HepG2 (cell line): Measurements from ENCODE around the gene ELF1. TPM values are rescaled to one million over a fixed set of nuclear protein-coding genes. Genes with fewer than 3 reads are reported as not detected.

Experiments used
- CAMTA2 ChIP-seq: sonication (generic); formaldehyde crosslinking; IDR thresholded peaks from 2 replicates; pipeline ENCODE4 v1.4.0; 2020; ENCODE audit warnings: mild to moderate bottlenecking, missing genetic modification reagents, borderline replicate concordance
- CBX1 ChIP-seq: IDR thresholded peaks from one replicate; pipeline ENCODE4 v1.6.1; 2016; ENCODE audit warnings: antibody characterized with exemption, low read depth
- MAFG ChIP-seq: sonication (generic); formaldehyde crosslinking; IDR thresholded peaks from 2 replicates; pipeline ENCODE4 v1.5.1; 2020; ENCODE audit warnings: mild to moderate bottlenecking, missing genetic modification reagents
- MAX ChIP-seq: IDR thresholded peaks from 2 replicates; pipeline ENCODE4 v1.6.1; 2012; ENCODE audit warnings: inconsistent platforms
- MED1 ChIP-seq: sonication (generic); formaldehyde crosslinking; IDR thresholded peaks from 2 replicates; pipeline ENCODE4 v1.4.0; 2020; ENCODE audit warnings: missing genetic modification reagents
- MYNN ChIP-seq: sonication (generic); formaldehyde crosslinking; IDR thresholded peaks from 2 replicates; pipeline ENCODE4 v1.4.0; 2020; ENCODE audit warnings: mild to moderate bottlenecking, low read depth, missing genetic modification reagents
- NCOR1 ChIP-seq: fragments of 200-600 bp; sonication (generic); IDR thresholded peaks from 2 replicates; pipeline ENCODE4 v1.7.0; 2017; ENCODE audit warnings: antibody characterized with exemption, low read length, borderline replicate concordance
- NR2F1 ChIP-seq, 2 experiments: fragments of 450-650 bp in 1 of 2; formaldehyde crosslinking in 1 of 2; IDR thresholded peaks; 2 replicates each; pipeline versions ENCODE4 v1.5.0 to v1.6.1; 2016 to 2020; ENCODE audit warnings: mild to moderate bottlenecking in 1 of 2, missing compliant biosample characterization in 1 of 2, missing genetic modification reagents in 1 of 2, moderate library complexity in 1 of 2
- POGZ ChIP-seq: sonication (generic); formaldehyde crosslinking; IDR thresholded peaks from 2 replicates; pipeline ENCODE4 v1.4.0; 2020; ENCODE audit warnings: mild to moderate bottlenecking, missing genetic modification reagents
- RCOR2 ChIP-seq: IDR thresholded peaks from 2 replicates; pipeline ENCODE4 v1.6.1; 2016; ENCODE audit warnings: missing biosample characterization, missing genetic modification reagents
- REPIN1 ChIP-seq: sonication (generic); formaldehyde crosslinking; IDR thresholded peaks from 2 replicates; pipeline ENCODE4 v1.8.0; 2022; ENCODE audit warnings: missing genetic modification reagents, low read depth, mild to moderate bottlenecking, borderline replicate concordance
- SETDB1 ChIP-seq: sonication (generic); formaldehyde crosslinking; IDR thresholded peaks from 2 replicates; pipeline ENCODE4 v1.5.1; 2020; ENCODE audit warnings: missing genetic modification reagents, mild to moderate bottlenecking, borderline replicate concordance
- SRY ChIP-seq: sonication (generic); formaldehyde crosslinking; IDR thresholded peaks from 2 replicates; pipeline ENCODE4 v1.8.0; 2022; ENCODE audit warnings: mild to moderate bottlenecking, missing genetic modification reagents
- TARDBP ChIP-seq: sonication (generic); formaldehyde crosslinking; IDR thresholded peaks from 2 replicates; pipeline ENCODE4 v1.8.0; 2022; ENCODE audit warnings: mild to moderate bottlenecking, missing genetic modification reagents
- TSC22D2 ChIP-seq: sonication (generic); formaldehyde crosslinking; IDR thresholded peaks from 2 replicates; pipeline ENCODE4 v1.5.1; 2020; ENCODE audit warnings: missing genetic modification reagents, mild to moderate bottlenecking, borderline replicate concordance
- ZFP36L2 ChIP-seq: sonication (generic); formaldehyde crosslinking; IDR thresholded peaks from 2 replicates; pipeline ENCODE4 v1.4.0; 2020; ENCODE audit warnings: missing genetic modification reagents
- ZNF414 ChIP-seq: sonication (generic); formaldehyde crosslinking; IDR thresholded peaks from 2 replicates; pipeline ENCODE4 v1.5.0; 2020; ENCODE audit warnings: missing genetic modification reagents
- ZNF44 ChIP-seq: sonication (generic); formaldehyde crosslinking; IDR thresholded peaks from 2 replicates; pipeline ENCODE4 v1.5.1; 2020; ENCODE audit warnings: mild to moderate bottlenecking, missing genetic modification reagents
- ZNF503 ChIP-seq: sonication (generic); formaldehyde crosslinking; IDR thresholded peaks from 2 replicates; pipeline ENCODE4 v1.4.0; 2020; ENCODE audit warnings: missing genetic modification reagents
- ZNF513 ChIP-seq: sonication (generic); formaldehyde crosslinking; conservative IDR thresholded peaks from 2 replicates; pipeline ENCODE4 v1.5.0; 2020; ENCODE audit warnings: missing genetic modification reagents
- ZNF530 ChIP-seq: sonication (generic); formaldehyde crosslinking; IDR thresholded peaks from 2 replicates; pipeline ENCODE4 v1.5.0; 2020; ENCODE audit warnings: low read depth, mild to moderate bottlenecking, missing genetic modification reagents
- ZNF781 ChIP-seq: sonication (generic); formaldehyde crosslinking; IDR thresholded peaks from 2 replicates; pipeline ENCODE4 v1.5.1; 2020; ENCODE audit warnings: borderline replicate concordance, mild to moderate bottlenecking, missing genetic modification reagents; ENCODE audit errors: not compliant biosample characterization
- ZNF792 ChIP-seq: IDR thresholded peaks from 2 replicates; pipeline ENCODE4 v1.6.1; 2016
- ZNF879 ChIP-seq: sonication (generic); formaldehyde crosslinking; IDR thresholded peaks from 2 replicates; pipeline ENCODE4 v1.8.1; 2023; ENCODE audit warnings: missing genetic modification reagents
- ZSCAN25 ChIP-seq: sonication (generic); formaldehyde crosslinking; IDR thresholded peaks from 2 replicates; pipeline ENCODE4 v1.8.0; 2022; ENCODE audit warnings: mild to moderate bottlenecking, missing genetic modification reagents
- polyA plus RNA-seq, 8 experiments: library from polyadenylated mRNA; depleted of rRNA in 3 of 8; stranded (reverse) in 7 of 8; unstranded in 1 of 8; fragments of >200 nt; fragmentation: Illumina TruSeq in 4 of 8; extraction: Trizol in 4 of 8; gene quantifications; 2 replicates each; pipeline versions ENCODE4 v1.2.1 to v1.2.3, GENCODE V29; 2011 to 2016; ENCODE audit warnings: low read depth in 4 of 8, missing spikeins in 1 of 8, mixed read lengths in 1 of 8; ENCODE audit not compliant: insufficient read depth in 1 of 8
- total RNA-seq, 5 experiments: library from RNA; depleted of rRNA; stranded (reverse); fragments of >200 nt; fragmentation: Illumina TruSeq; extraction: Trizol; gene quantifications; 2 replicates each; pipeline ENCODE4 v1.2.3, GENCODE V29; 2016; ENCODE audit warnings: low read depth in 1 of 5
- TF ChIP-seq, protein P1 (sequence below): sonication (generic); formaldehyde crosslinking; IDR thresholded peaks from 2 replicates; pipeline ENCODE4 v1.4.0; 2020; ENCODE audit warnings: low read depth, mild to moderate bottlenecking, missing genetic modification reagents

The ELF1 gene
- total and polyA plus RNA-seq, 2 of the 13 experiments (the other 11 are each of a cell fraction or from before 2014, with no cell fraction given) = 24.6 to 71.5 TPM

DNA sequence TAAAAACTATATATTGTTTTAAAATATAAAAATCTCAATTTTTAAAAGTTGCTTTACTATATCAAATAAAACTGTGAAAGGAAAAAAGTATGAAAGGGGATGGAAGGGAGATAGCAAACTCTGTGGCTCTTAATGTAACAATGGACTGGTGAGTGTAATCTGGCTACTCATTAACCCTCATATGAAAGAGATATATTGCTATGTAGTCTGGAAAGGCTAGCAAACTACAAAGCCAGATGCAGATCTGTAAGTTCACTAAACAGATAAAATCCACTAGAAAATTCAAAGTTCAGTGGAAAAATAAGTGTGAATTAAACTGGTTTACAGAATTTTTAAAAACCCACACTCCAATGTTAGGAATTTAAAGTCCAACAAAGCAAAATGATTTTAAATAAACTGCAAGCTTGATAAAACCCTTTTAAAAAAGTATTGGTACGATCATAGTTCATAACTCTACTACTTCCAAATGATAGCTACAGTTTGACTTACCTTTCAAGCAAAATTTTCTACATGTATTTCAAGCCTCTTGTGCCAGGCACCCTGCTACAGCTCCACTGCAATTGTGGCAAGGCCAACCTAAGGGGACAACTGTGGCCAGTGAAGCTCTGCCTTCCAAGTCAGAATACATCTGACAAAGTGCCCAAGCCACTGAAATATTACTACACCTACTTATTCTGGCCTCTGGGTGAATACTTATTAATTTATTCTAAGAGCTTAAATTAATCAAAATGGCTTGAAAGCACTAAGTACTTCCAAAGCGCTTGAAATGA lies 647 bp upstream of the ELF1 start (continued):
- TF ChIP-seq, protein P1, sequence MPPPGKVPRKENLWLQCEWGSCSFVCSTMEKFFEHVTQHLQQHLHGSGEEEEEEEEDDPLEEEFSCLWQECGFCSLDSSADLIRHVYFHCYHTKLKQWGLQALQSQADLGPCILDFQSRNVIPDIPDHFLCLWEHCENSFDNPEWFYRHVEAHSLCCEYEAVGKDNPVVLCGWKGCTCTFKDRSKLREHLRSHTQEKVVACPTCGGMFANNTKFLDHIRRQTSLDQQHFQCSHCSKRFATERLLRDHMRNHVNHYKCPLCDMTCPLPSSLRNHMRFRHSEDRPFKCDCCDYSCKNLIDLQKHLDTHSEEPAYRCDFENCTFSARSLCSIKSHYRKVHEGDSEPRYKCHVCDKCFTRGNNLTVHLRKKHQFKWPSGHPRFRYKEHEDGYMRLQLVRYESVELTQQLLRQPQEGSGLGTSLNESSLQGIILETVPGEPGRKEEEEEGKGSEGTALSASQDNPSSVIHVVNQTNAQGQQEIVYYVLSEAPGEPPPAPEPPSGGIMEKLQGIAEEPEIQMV = no peak
- TF ChIP-seq MYNN (CRISPR knock-in tag) (no peak), MED1 (CRISPR knock-in tag) (no peak), ZNF414 (CRISPR knock-in tag) (no peak), RCOR2 (0 out of 2 replicates have a peak, but pooled peaks have one; percentile 13), NR2F1 (CRISPR knock-in tag; IDR thresholded peaks at IDR 0.05) (no peak), TARDBP (CRISPR knock-in tag) (no peak), MAFG (CRISPR knock-in tag) (no peak), CAMTA2 (CRISPR knock-in tag) (no peak), ZNF44 (CRISPR knock-in tag) (no peak), REPIN1 (no peak), SRY (CRISPR knock-in tag) (no peak), ZNF503 (CRISPR knock-in tag) (no peak), CBX1 (no peak), ZNF513 (no peak), NCOR1 (peak; percentile 45; the same call in 1 of the 2 replicates), SETDB1 (CRISPR knock-in tag) (no peak), MAX (no peak), ZNF792 (CRISPR knock-in tag) (0 out of 2 replicates have a peak, but pooled peaks have one; percentile 7), ZFP36L2 (CRISPR knock-in tag) (no peak), ZSCAN25 (CRISPR knock-in tag) (no peak), ZNF879 (CRISPR knock-in tag) (no peak), ZNF530 (no peak), ZNF781 (CRISPR knock-in tag) (no peak), POGZ (0 out of 2 replicates have a peak, but pooled peaks have one; percentile 11), TSC22D2 (CRISPR knock-in tag) (no peak)
